K562 (cell line): ENCODE data around the gene CRELD2. TPM values are rescaled to one million over a fixed set of nuclear protein-coding genes. Genes with fewer than 3 reads are reported as not detected.
A peak's percentile ranks its signal among the peaks of the same experiment; 100 is the strongest.

Experiments used
- ATF2 ChIP-seq: sonication (generic); formaldehyde crosslinking; IDR thresholded peaks from 2 replicates; pipeline ENCODE4 v1.8.1; 2022; ENCODE audit warnings: missing genetic modification reagents
- BRF1 ChIP-seq: IDR thresholded peaks from 3 replicates; pipeline ENCODE4 v1.6.1; 2011; ENCODE audit warnings: borderline replicate concordance, mild to moderate bottlenecking; ENCODE audit not compliant: insufficient read length; ENCODE audit errors: extremely low read depth
- CSDE1 ChIP-seq, 2 experiments: fragments of 450-650 bp; IDR thresholded peaks; 2 replicates each; pipeline ENCODE4 v1.6.1; 2016; ENCODE audit warnings: mild to moderate bottlenecking in 1 of 2
- GTF2E2 ChIP-seq: fragments of 200-800 bp; sonication (Bioruptor generic); IDR thresholded peaks from 2 replicates; pipeline ENCODE4 v1.6.1; 2016; ENCODE audit warnings: missing genetic modification characterization, missing compliant biosample characterization
- JUND ChIP-seq, 2 experiments: IDR thresholded peaks; 2 replicates in 1 of 2; 3 replicates in 1 of 2; pipeline ENCODE4 v1.6.1; 2011; ENCODE audit warnings: borderline replicate concordance in 2 of 2, low read depth in 2 of 2, low read length in 2 of 2, improper control_type of control experiment in 1 of 2, missing biosample characterization in 1 of 2, missing genetic modification characterization in 1 of 2, missing genetic modification reagents in 1 of 2
- MAFF ChIP-seq: IDR thresholded peaks from 2 replicates; pipeline ENCODE4 v1.6.1; 2012; ENCODE audit warnings: low read length, improper control_type of control experiment
- MECOM ChIP-seq: fragments of 250-450 bp; sonication (Bioruptor Pico); IDR thresholded peaks from 2 replicates; pipeline ENCODE4 v1.8.0; 2022; ENCODE audit warnings: inconsistent platforms
- NFRKB ChIP-seq: fragments of 450-650 bp; IDR thresholded peaks from 2 replicates; pipeline ENCODE4 v1.6.1; 2016; ENCODE audit warnings: low read depth
- RAD21 ChIP-seq, 2 experiments: fragments of 250-450 bp in 1 of 2; fragments of 450-650 bp in 1 of 2; sonication (Bioruptor Pico) in 1 of 2; formaldehyde crosslinking in 1 of 2; IDR thresholded peaks in 1 of 2; conservative IDR thresholded peaks in 1 of 2; 2 replicates each; pipeline versions ENCODE4 v1.4.0 to v1.8.0; 2020 to 2022; ENCODE audit warnings: mild to moderate bottlenecking in 2 of 2, moderate library complexity in 1 of 2
- SMC3 ChIP-seq: conservative IDR thresholded peaks from 2 replicates; pipeline ENCODE4 v1.6.1; 2011; ENCODE audit warnings: low read depth, low read length, improper control_type of control experiment; ENCODE audit not compliant: insufficient read depth
- SRSF9 ChIP-seq: fragments of 200-400 bp; formaldehyde crosslinking; IDR thresholded peaks from 2 replicates; pipeline ENCODE4 v1.6.1; 2017; ENCODE audit warnings: low read depth, low read length, borderline replicate concordance
- ZBTB49 ChIP-seq: sonication (generic); formaldehyde crosslinking; IDR thresholded peaks from 2 replicates; pipeline ENCODE4 v1.8.0; 2022; ENCODE audit warnings: missing genetic modification reagents, mild to moderate bottlenecking, borderline replicate concordance
- ZBTB9 ChIP-seq: fragments of 450-650 bp; formaldehyde crosslinking; IDR thresholded peaks from 2 replicates; pipeline ENCODE4 v1.4.0; 2020; ENCODE audit warnings: mild to moderate bottlenecking, moderate library complexity
- ZC3H4 ChIP-seq: sonication (generic); formaldehyde crosslinking; IDR thresholded peaks from 2 replicates; pipeline ENCODE4 v1.9.0; 2021; ENCODE audit warnings: missing genetic modification reagents, borderline replicate concordance
- polyA plus RNA-seq, 8 experiments: library from polyadenylated mRNA; depleted of rRNA in 4 of 8; stranded (reverse) in 5 of 8; unstranded in 3 of 8; fragments of >200 nt; fragmentation: Nextera tagmentation in 2 of 8; fragmentation: Illumina TruSeq in 1 of 8; extraction: Ambion mirVana in 2 of 8; extraction: Trizol in 1 of 8; gene quantifications; 2 replicates each; pipeline versions ENCODE4 v1.2.1 to v1.2.3, GENCODE V29; 2011 to 2014; ENCODE audit warnings: inconsistent platforms in 1 of 8, missing spikeins in 1 of 8
- total RNA-seq, 7 experiments: library from RNA; depleted of rRNA in 6 of 7; stranded (reverse); fragments of >200 nt in 6 of 7; fragmentation: Illumina TruSeq in 2 of 7; extraction: Trizol in 2 of 7; gene quantifications; 2 replicates each; pipeline versions ENCODE4 v1.2.1 to v1.2.3, GENCODE V29; 2011 to 2021; ENCODE audit warnings: low replicate concordance in 1 of 7

Gene CRELD2
- total and polyA plus RNA-seq, 9 of the 15 experiments (the other 6 are each of a cell fraction or from before 2014, with no cell fraction given): 0.96 to 25.3 (median 8.8) TPM

- TF ChIP-seq JUND (IDR thresholded peaks at IDR 0.05; ENCODE audit: borderline replicate concordance, low read depth, low read length) (0 out of 2 replicates have a peak, but pooled peaks have one; percentile 8), JUND (tag; IDR thresholded peaks at IDR 0.05; ENCODE audit: borderline replicate concordance, low read depth, low read length) (no peak), SRSF9 (no peak), BRF1 (no peak), ATF2 (CRISPR knock-in tag) (no peak), NFRKB (no peak), ZBTB49 (CRISPR knock-in tag) (no peak), CSDE1 (IDR thresholded peaks at IDR 0.05) (no peak), SMC3 (no peak), MECOM (no peak), RAD21 (CRISPR knock-in tag; conservative IDR thresholded peaks at IDR 0.05 in 1 of 2, IDR thresholded peaks at IDR 0.05 in 1 of 2) (no peak), MAFF (no peak), ZC3H4 (CRISPR knock-in tag) (peak; percentile 6; the same call in 1 of the 2 replicates), GTF2E2 (tag) (no peak), ZBTB9 (CRISPR knock-in tag) (no peak)
Measured at GRCh38 chr22:49960159-49961004, 41.9 kb downstream of the CRELD2 start, which contains the start of gene PIM3 (continued).
